K562 treated with DMSO at 1 percent for 4 hours (cell line): ENCODE measurements around the gene KCTD6. TPM values are rescaled to one million over a fixed set of nuclear protein-coding genes. Genes with fewer than 3 reads are reported as not detected.

Source experiments
- total RNA-seq: library from RNA; unstranded; fragments of 300-600 nt; gene quantifications from 2 replicates; pipeline ENCODE4 v1.2.3, GENCODE V29; 2022; ENCODE audit not compliant: insufficient read depth

Gene KCTD6
- 3.1 and 4.7 TPM in 2 replicates for total RNA-seq

GRCh38 chr3:58491506-58492402 lies at the start of gene KCTD6:
Gene KCTD6, plus strand, starts transcription at chr3:58492096. Its CDS starts 6,660 bp downstream, at chr3:58498756.

GRCh38 chr3:58536501-58537411 lies 44.9 kb downstream of the KCTD6 start, which contains the start of gene ACOX2:
Gene ACOX2, minus strand, starts transcription at chr3:58537190. Its CDS starts 2,084 bp downstream, at chr3:58535106.

Other genes with a start within 250 kb of the KCTD6 start
- gene RPP14, start 185.9 kb upstream of the KCTD6 start, total RNA-seq = 4.6 and 7.3 TPM in 2 replicates
- gene HTD2, start 185.6 kb upstream of the KCTD6 start, total RNA-seq = 3.3 and 4.0 TPM in 2 replicates
- 12.6 and 14.6 TPM in 2 replicates for gene PXK, start 159.2 kb upstream of the KCTD6 start, total RNA-seq
- gene PDHB, start 58.3 kb upstream of the KCTD6 start, total RNA-seq = 40.8 and 42.6 TPM in 2 replicates
- not detected in 2 replicates for gene ACOX2, start 45.1 kb downstream of the KCTD6 start, total RNA-seq
- not detected in 2 replicates for gene FAM107A, start 85.3 kb downstream of the KCTD6 start, total RNA-seq
- not detected in 2 replicates for gene FAM3D, start 174.7 kb downstream of the KCTD6 start, total RNA-seq